Measurements from ENCODE around the gene IRF2BPL. TPM values are rescaled to one million over a fixed set of nuclear protein-coding genes. Genes with fewer than 3 reads are reported as not detected.

The IRF2BPL gene
- total and polyA plus RNA-seq, 4 donors, result 3.8 to 15.8 (median 7.4) TPM

GRCh38 chr14:77033622-77034589 lies 5.4 kb upstream of the IRF2BPL start:
- TF ChIP-seq CTCF (IDR thresholded peaks at IDR 0.05; ENCODE audit: low read depth, low read length, missing input control), result no peak
- TF ChIP-seq FOXA2 (IDR thresholded peaks at IDR 0.05), result peak; percentile 99
- no peak for TF ChIP-seq HNF4G (IDR thresholded peaks at IDR 0.05)
- TF ChIP-seq, protein P1, sequence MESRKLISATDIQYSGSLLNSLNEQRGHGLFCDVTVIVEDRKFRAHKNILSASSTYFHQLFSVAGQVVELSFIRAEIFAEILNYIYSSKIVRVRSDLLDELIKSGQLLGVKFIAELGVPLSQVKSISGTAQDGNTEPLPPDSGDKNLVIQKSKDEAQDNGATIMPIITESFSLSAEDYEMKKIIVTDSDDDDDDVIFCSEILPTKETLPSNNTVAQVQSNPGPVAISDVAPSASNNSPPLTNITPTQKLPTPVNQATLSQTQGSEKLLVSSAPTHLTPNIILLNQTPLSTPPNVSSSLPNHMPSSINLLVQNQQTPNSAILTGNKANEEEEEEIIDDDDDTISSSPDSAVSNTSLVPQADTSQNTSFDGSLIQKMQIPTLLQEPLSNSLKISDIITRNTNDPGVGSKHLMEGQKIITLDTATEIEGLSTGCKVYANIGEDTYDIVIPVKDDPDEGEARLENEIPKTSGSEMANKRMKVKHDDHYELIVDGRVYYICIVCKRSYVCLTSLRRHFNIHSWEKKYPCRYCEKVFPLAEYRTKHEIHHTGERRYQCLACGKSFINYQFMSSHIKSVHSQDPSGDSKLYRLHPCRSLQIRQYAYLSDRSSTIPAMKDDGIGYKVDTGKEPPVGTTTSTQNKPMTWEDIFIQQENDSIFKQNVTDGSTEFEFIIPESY (IDR thresholded peaks at IDR 0.05), result peak; percentile 67
- TF ChIP-seq JUND (IDR thresholded peaks at IDR 0.05), result peak; percentile 31 to 69
- TF ChIP-seq TAF1 (conservative IDR thresholded peaks at IDR 0.05), result no peak
- TF ChIP-seq, protein P2, sequence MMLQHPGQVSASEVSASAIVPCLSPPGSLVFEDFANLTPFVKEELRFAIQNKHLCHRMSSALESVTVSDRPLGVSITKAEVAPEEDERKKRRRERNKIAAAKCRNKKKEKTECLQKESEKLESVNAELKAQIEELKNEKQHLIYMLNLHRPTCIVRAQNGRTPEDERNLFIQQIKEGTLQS (IDR thresholded peaks at IDR 0.05), result peak; percentile 63
- peak; percentile 75 for TF ChIP-seq SP1 (IDR thresholded peaks at IDR 0.05)
- peak; percentile 62 to 65 for TF ChIP-seq HNF4A (conservative IDR thresholded peaks at IDR 0.05)
- TF ChIP-seq YY1 (IDR thresholded peaks at IDR 0.05), result peak; percentile 42
- TF ChIP-seq REST (IDR thresholded peaks at IDR 0.05), result peak; percentile 71
- peak; percentile 97 for TF ChIP-seq FOXA1 (IDR thresholded peaks at IDR 0.05)
- peak; percentile 89 for TF ChIP-seq RXRA (IDR thresholded peaks at IDR 0.05)
- TF ChIP-seq, protein P3, sequence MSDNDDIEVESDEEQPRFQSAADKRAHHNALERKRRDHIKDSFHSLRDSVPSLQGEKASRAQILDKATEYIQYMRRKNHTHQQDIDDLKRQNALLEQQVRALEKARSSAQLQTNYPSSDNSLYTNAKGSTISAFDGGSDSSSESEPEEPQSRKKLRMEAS (IDR thresholded peaks at IDR 0.05), result peak; percentile 92
- peak in 1 of 2 donors; percentile 3 for TF ChIP-seq EGR1 (IDR thresholded peaks at IDR 0.05; ENCODE audit: low read depth in 2 of 2)
- peak; percentile 42 for TF ChIP-seq NR2F2 (IDR thresholded peaks at IDR 0.05)
- TF ChIP-seq GABPA (IDR thresholded peaks at IDR 0.05 in 1 of 2, conservative IDR thresholded peaks at IDR 0.05 in 1 of 2), result no peak
- TF ChIP-seq RAD21 (IDR thresholded peaks at IDR 0.05), result peak; percentile 28 to 37
- no peaks in the 10 kb centered on the region for H3K9me3 ChIP-seq (ENCODE audit: control insufficient read depth in 4 of 4, low read length in 3 of 4)
- no peaks in the 10 kb centered on the region for H3K36me3 ChIP-seq (ENCODE audit: control insufficient read depth in 4 of 4, insufficient read depth in 3 of 4, low read depth in 1 of 4, low read length in 3 of 4)
- no peaks in the 10 kb centered on the region for H3K27me3 ChIP-seq (ENCODE audit: control insufficient read depth in 4 of 4, insufficient read depth in 4 of 4, low read length in 3 of 4)
- peak overlapping the region; percentile 98 to 100 for H3K27ac ChIP-seq (ENCODE audit: low read depth in 1 of 2, low read length in 2 of 2)
- H3K4me1 ChIP-seq (ENCODE audit: control insufficient read depth in 4 of 4, insufficient read depth in 4 of 4, low read length in 3 of 4), result peaks cover 29 to 71% (median 48%) of the 10 kb centered on the region in 4 donors
- DNase-seq (ENCODE audit: low spot score), result peak; percentile 60
- H3K9ac ChIP-seq (ENCODE audit: low read depth in 1 of 2, low read length in 2 of 2), result peak overlapping the region; percentile 87 to 98
- H3K4me3 ChIP-seq (ENCODE audit: low read depth in 1 of 3, low read length in 3 of 3), result peak overlapping the region; percentile 48 to 79 (median 54)
- WGBS, result 1% methylated on average over 37 of the region's 37 CpGs
